ENCODE measurements around the gene CACNB4. TPM values are rescaled to one million over a fixed set of nuclear protein-coding genes. Genes with fewer than 3 reads are reported as not detected.

The CACNB4 gene
- total RNA-seq, 2 donors from 2014 or later: 5.6 to 13.8 TPM

DNA sequence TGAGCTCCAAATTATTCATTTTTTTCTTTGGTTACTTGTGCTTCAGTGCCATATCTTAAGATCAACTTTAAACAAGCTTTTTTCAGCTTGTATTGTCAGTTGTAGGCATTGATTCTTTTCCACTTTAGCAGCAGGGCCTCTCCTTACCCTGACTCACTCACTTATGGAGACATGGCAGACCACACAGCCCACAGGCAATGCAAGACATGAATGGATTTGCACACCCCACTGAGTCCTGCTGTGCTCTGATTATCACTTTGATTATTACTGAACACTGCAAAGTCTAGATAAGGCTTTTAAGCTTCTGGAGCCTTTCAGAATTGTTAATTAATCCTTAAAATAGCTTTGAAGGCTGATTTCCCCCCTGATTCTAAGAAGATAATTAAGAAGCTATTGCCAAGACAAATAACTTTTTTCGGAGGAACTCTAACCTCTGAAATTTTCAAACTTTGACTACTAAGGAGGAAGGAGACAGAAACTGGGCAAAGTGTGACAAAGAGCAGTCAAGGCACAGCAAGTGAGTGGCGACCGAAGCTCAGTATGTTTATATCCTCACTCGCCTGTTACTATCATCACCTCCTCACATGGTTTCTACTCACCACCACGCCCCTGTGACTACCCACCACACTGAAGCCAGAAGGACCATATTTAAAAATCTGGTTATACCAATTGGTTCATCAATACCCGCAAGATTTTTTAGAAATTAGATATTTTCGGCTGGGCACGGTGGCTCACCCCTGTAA, 43.3 kb downstream of the CACNB4 start:
- ATAC-seq (ENCODE audit: insufficient number of reproducible peaks, low FRiP score, low read depth) (no peak), DNase-seq (ENCODE audit: low spot score) (no peak)
- H3K36me3 ChIP-seq: no peaks in the 10 kb centered on the region
- H3K27me3 ChIP-seq (replicated peaks; ENCODE audit: insufficient read depth): no peaks in the 10 kb centered on the region
- peaks cover 0 to 8% of the 10 kb centered on the region in 2 donors for H3K4me1 ChIP-seq (ENCODE audit: control insufficient read depth in 1 of 2, low read depth in 2 of 2)
- no peaks in the 10 kb centered on the region for H3K9me3 ChIP-seq
- TF ChIP-seq, protein P1, sequence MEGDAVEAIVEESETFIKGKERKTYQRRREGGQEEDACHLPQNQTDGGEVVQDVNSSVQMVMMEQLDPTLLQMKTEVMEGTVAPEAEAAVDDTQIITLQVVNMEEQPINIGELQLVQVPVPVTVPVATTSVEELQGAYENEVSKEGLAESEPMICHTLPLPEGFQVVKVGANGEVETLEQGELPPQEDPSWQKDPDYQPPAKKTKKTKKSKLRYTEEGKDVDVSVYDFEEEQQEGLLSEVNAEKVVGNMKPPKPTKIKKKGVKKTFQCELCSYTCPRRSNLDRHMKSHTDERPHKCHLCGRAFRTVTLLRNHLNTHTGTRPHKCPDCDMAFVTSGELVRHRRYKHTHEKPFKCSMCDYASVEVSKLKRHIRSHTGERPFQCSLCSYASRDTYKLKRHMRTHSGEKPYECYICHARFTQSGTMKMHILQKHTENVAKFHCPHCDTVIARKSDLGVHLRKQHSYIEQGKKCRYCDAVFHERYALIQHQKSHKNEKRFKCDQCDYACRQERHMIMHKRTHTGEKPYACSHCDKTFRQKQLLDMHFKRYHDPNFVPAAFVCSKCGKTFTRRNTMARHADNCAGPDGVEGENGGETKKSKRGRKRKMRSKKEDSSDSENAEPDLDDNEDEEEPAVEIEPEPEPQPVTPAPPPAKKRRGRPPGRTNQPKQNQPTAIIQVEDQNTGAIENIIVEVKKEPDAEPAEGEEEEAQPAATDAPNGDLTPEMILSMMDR (IDR thresholded peaks at IDR 0.05): no peak
- no peak overlapping the region for H3K4me3 ChIP-seq
- no peak overlapping the region for H3K27ac ChIP-seq

DNA sequence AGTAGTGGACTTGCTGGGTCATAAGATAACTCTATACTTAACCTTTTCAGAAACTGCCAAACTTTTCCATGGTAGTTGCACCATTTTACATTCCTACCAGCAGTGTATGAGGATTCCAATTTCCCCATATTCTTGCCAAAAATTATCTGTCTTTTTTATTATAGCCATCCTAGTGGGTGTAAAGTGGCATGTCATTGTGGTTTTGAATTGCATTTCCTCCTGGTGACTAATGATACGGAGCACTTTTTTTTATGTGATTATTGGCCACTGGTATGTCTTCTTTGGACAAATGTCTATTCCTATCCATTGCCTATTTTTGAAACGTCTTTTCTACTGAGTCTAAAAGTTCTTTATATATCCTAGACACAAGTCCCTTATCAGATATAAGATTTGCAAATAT, 44.3 kb downstream of the CACNB4 start:
- DNase-seq (ENCODE audit: low spot score) (no peak), ATAC-seq (ENCODE audit: insufficient number of reproducible peaks, low FRiP score, low read depth) (peak; percentile 93)
- Histone ChIP-seq H3K4me3 (no peak overlapping the region), H3K27me3 (replicated peaks; ENCODE audit: insufficient read depth) (no peaks in the 10 kb centered on the region), H3K4me1 (ENCODE audit: control insufficient read depth in 1 of 2, low read depth in 2 of 2) (peaks cover 0 to 8% of the 10 kb centered on the region in 2 donors), H3K27ac (peak overlapping the region in 1 of 2 donors; percentile 18), H3K36me3 (no peaks in the 10 kb centered on the region), H3K9me3 (no peaks in the 10 kb centered on the region)
- TF ChIP-seq, protein P1 (IDR thresholded peaks at IDR 0.05): peak; percentile 26

- no peaks in the 10 kb centered on the region for H3K9me3 ChIP-seq
- no peaks in the 10 kb centered on the region for H3K27me3 ChIP-seq (replicated peaks; ENCODE audit: insufficient read depth)
- H3K4me1 ChIP-seq (ENCODE audit: control insufficient read depth in 1 of 2, low read depth in 2 of 2): peaks cover 0 to 8% of the 10 kb centered on the region in 2 donors
- no peak for DNase-seq (ENCODE audit: low spot score)
- no peak overlapping the region for H3K27ac ChIP-seq
- TF ChIP-seq, protein P1 (IDR thresholded peaks at IDR 0.05): no peak
- no peaks in the 10 kb centered on the region for H3K36me3 ChIP-seq
- no peak for ATAC-seq (ENCODE audit: insufficient number of reproducible peaks, low FRiP score, low read depth)
- no peak overlapping the region for H3K4me3 ChIP-seq
Observed at GRCh38 chr2:152051436-152051835, 47.4 kb downstream of the CACNB4 start.

DNA sequence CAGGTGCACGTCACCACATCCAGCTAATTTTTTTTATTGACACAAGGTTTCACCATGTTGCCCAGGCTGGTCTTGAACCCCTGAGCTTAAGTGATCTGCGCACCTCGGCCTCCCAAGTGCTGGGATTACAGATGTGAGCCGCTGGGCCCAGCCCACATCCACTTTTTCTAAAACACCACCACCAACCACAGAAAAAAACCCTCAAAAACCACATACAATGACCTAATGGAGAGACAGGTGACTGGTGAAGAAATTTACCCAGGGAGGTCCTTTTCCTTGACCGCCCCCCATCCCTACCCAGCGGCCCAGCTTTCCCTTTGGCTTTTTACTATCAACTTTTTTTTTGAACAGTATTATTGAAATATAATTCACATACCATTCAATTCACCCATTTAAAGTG, 47.9 kb downstream of the CACNB4 start:
- no peaks in the 10 kb centered on the region for H3K9me3 ChIP-seq
- no peaks in the 10 kb centered on the region for H3K27me3 ChIP-seq (replicated peaks; ENCODE audit: insufficient read depth)
- TF ChIP-seq, protein P1 (IDR thresholded peaks at IDR 0.05): no peak
- no peak overlapping the region for H3K27ac ChIP-seq
- peaks cover 0 to 8% of the 10 kb centered on the region in 2 donors for H3K4me1 ChIP-seq (ENCODE audit: control insufficient read depth in 1 of 2, low read depth in 2 of 2)
- no peaks in the 10 kb centered on the region for H3K36me3 ChIP-seq
- DNase-seq (ENCODE audit: low spot score) (no peak), ATAC-seq (ENCODE audit: insufficient number of reproducible peaks, low FRiP score, low read depth) (no peak)
- H3K4me3 ChIP-seq: no peak overlapping the region

GRCh38 chr2:152050341-152050740, 48.5 kb downstream of the CACNB4 start:
- Histone ChIP-seq H3K27me3 (replicated peaks; ENCODE audit: insufficient read depth) (no peaks in the 10 kb centered on the region), H3K4me1 (ENCODE audit: control insufficient read depth in 1 of 2, low read depth in 2 of 2) (peaks cover 0 to 7% of the 10 kb centered on the region in 2 donors), H3K36me3 (no peaks in the 10 kb centered on the region), H3K9me3 (no peaks in the 10 kb centered on the region), H3K4me3 (no peak overlapping the region), H3K27ac (no peak overlapping the region)
- DNase-seq (ENCODE audit: low spot score) (no peak), ATAC-seq (ENCODE audit: insufficient number of reproducible peaks, low FRiP score, low read depth) (no peak)
- TF ChIP-seq, protein P1 (IDR thresholded peaks at IDR 0.05): no peak
